Colonic mucosa (tissue), 4 donors: ENCODE results near the gene TMEM175. TPM values are rescaled to one million over a fixed set of nuclear protein-coding genes. Genes with fewer than 3 reads are reported as not detected.

Source experiments
- DNase-seq: peaks from one replicate; pipeline ENCODE4 v3.0.0-alpha.2; 2020
- H3K27ac ChIP-seq: fragments of 200-600 bp; one replicate; pipeline ENCODE4 v1.8.0; 2021
- H3K27me3 ChIP-seq: fragments of 200-600 bp; one replicate; pipeline ENCODE4 v1.8.0; 2021
- H3K36me3 ChIP-seq: fragments of 200-600 bp; one replicate; pipeline ENCODE4 v1.8.0; 2021
- H3K4me1 ChIP-seq: fragments of 200-600 bp; one replicate; pipeline ENCODE4 v1.8.0; 2021; ENCODE audit warnings: mild to moderate bottlenecking
- H3K4me3 ChIP-seq: fragments of 200-600 bp; one replicate; pipeline ENCODE4 v1.8.0; 2021
- H3K9ac ChIP-seq, 2 donors: one replicate each; pipeline ENCODE4 v1.7.0; 2013; ENCODE audit warnings: control low read depth in 2 of 2, low read depth in 2 of 2, low read length in 2 of 2
- H3K9me3 ChIP-seq: fragments of 200-600 bp; one replicate; pipeline ENCODE4 v1.8.0; 2021
- CTCF ChIP-seq: fragments of 200-600 bp; IDR thresholded peaks from one replicate; pipeline ENCODE4 v1.8.0; 2022; ENCODE audit warnings: antibody characterized with exemption, mild to moderate bottlenecking
- intact Hi-C: fragments of 100-400 bp; cut with DNase I; formaldehyde crosslinking; loops from one replicate; pipeline ENCODE4 v1.14.1; 2022
- total RNA-seq, 2 donors: library from RNA; stranded (reverse); fragmentation: NEBNext Ultra II Directional in 1 of 2; extraction: Animal tissue kit (Norgen Biotek cat#: 25700) in 1 of 2; gene quantifications; one replicate each; pipeline ENCODE4 v1.2.1, GENCODE V29; 2021
- donor health status: healthy.
- donor health status: DM: no; HTN: no; CAD: no.
- donor health status: DM: no; HTN: no; CAD: no.

TMEM175 gene
- total RNA-seq, 2 donors from 2014 or later, result 17.7 to 30.2 TPM

- H3K4me3 ChIP-seq, result no peak overlapping the region
- no peak for TF ChIP-seq CTCF
- H3K9me3 ChIP-seq, result no peaks in the 10 kb centered on the region
- H3K27me3 ChIP-seq, result no peaks in the 10 kb centered on the region
- H3K9ac ChIP-seq, result no peak overlapping the region
- DNase-seq, result no peak
- no peak overlapping the region for H3K27ac ChIP-seq
- H3K4me1 ChIP-seq, result no peaks in the 10 kb centered on the region
- peaks cover 5% of the 10 kb centered on the region for H3K36me3 ChIP-seq
- intact Hi-C loops, result no loop called here
Measured at GRCh38 chr4:909821-910220, 22.4 kb upstream of the TMEM175 start.

- no peak overlapping the region for H3K4me3 ChIP-seq
- H3K27ac ChIP-seq, result no peak overlapping the region
- H3K27me3 ChIP-seq, result no peaks in the 10 kb centered on the region
- peaks cover 5% of the 10 kb centered on the region for H3K36me3 ChIP-seq
- H3K4me1 ChIP-seq, result no peaks in the 10 kb centered on the region
- TF ChIP-seq CTCF, result no peak
- intact Hi-C loops, result no loop called here
- H3K9ac ChIP-seq, result no peak overlapping the region
- DNase-seq, result no peak
- H3K9me3 ChIP-seq, result no peaks in the 10 kb centered on the region
Measured at GRCh38 chr4:910366-911091, 21.7 kb upstream of the TMEM175 start.

GRCh38 chr4:911221-911751 is 21.0 kb upstream of the TMEM175 start:
- no peaks in the 10 kb centered on the region for H3K9me3 ChIP-seq
- no peak overlapping the region for H3K27ac ChIP-seq
- H3K9ac ChIP-seq, result no peak overlapping the region
- H3K36me3 ChIP-seq, result peaks cover 5% of the 10 kb centered on the region
- no peak for TF ChIP-seq CTCF
- no peak overlapping the region for H3K4me3 ChIP-seq
- no peaks in the 10 kb centered on the region for H3K4me1 ChIP-seq
- DNase-seq, result no peak
- no peaks in the 10 kb centered on the region for H3K27me3 ChIP-seq
- intact Hi-C loops, result no loop called here

GRCh38 chr4:911871-912490 is 20.3 kb upstream of the TMEM175 start:
- DNase-seq, result no peak
- Histone ChIP-seq H3K27ac (peak overlapping the region; percentile 64), H3K27me3 (no peaks in the 10 kb centered on the region), H3K36me3 (peaks cover 5% of the 10 kb centered on the region), H3K9ac (peak overlapping the region in 1 of 2 donors; percentile 20), H3K9me3 (no peaks in the 10 kb centered on the region), H3K4me3 (no peak overlapping the region), H3K4me1 (no peaks in the 10 kb centered on the region)
- intact Hi-C loops, result no loop called here
- TF ChIP-seq CTCF, result no peak

GRCh38 chr4:912548-913279 is 19.5 kb upstream of the TMEM175 start:
- Histone ChIP-seq H3K9ac (no peak overlapping the region), H3K36me3 (peaks cover 5% of the 10 kb centered on the region), H3K9me3 (no peaks in the 10 kb centered on the region), H3K4me3 (no peak overlapping the region), H3K4me1 (no peaks in the 10 kb centered on the region), H3K27ac (peak overlapping the region; percentile 64), H3K27me3 (no peaks in the 10 kb centered on the region)
- intact Hi-C loops, result no loop called here
- DNase-seq, result peak; percentile 40
- no peak for TF ChIP-seq CTCF
